ES-I3 (cell line): ENCODE measurements around the gene CCL3.
"Not testable (repeated sequence)": the region's sequence is repeated elsewhere in the genome, so short reads cannot be mapped to it uniquely, and the experiment has no call there.

ENCODE experiments used
- H3K36me3 ChIP-seq: 2 replicates; pipeline ENCODE4 v1.6.1; 2013; ENCODE audit warnings: mild to moderate bottlenecking, low read length, control low read depth, moderate library complexity; ENCODE audit not compliant: insufficient read depth
- H3K4me1 ChIP-seq: 2 replicates; pipeline ENCODE4 v1.6.1; 2013; ENCODE audit warnings: mild to moderate bottlenecking, control low read depth, low read length; ENCODE audit not compliant: insufficient read depth
- H3K9ac ChIP-seq: 2 replicates; pipeline ENCODE4 v1.6.1; 2013; ENCODE audit warnings: low read depth, mild to moderate bottlenecking, low read length, moderate library complexity
- H3K9me3 ChIP-seq: 2 replicates; pipeline ENCODE4 v1.6.1; 2013; ENCODE audit warnings: mild to moderate bottlenecking, low read length, moderate library complexity; ENCODE audit not compliant: control insufficient read depth, insufficient read depth

CCL3 gene

DNA sequence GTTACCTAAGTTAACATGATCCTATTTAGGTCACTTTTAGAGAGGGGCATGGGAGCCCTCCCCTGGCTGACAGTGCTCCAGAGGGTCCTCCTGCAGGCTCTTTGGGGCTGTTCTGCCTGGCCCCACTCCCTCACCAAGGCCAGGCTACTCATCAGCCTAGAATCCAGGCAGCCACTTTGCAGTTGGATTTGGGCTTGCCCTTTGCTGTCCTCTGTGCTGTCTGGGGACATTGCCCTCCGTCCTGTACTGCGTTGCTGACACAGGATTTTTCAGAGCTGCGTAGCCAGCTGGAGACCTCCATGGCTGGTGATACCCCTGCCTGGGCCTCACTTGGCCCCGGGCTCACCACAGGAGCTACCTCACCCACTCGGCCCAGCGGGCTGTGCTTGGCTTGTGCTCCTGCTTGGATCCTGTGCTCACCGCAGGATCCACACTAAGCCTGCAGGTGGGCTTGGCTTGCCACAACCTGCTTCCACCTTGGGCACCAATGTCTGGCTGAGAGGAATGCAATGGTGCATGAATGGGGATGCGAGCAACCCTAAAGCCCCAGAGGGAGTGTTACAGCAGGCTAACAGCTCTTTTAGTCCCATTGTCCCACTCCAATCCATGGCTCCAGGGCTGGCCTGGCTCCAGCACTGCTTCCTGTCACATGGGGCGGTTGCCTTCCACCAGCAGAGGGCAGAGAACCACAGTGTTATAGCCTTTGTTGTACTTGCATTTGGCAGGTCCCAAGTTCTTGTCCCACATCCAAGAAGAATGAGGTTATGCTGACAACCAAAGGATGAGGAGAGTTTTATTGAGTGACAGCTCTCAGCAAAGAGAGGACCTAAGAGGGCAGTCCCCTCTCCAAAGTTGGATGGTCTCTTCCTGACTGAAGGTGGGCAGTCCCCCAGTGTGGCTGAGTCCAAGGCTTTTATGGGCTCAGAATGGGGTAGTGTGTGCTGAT, 35.2 kb upstream of the CCL3 start:
- peaks cover 15% of the 10 kb centered on the region; the same call in 1 of the 2 replicates for H3K4me1 ChIP-seq
- H3K9ac ChIP-seq, result no peak overlapping the region
- H3K36me3 ChIP-seq, result no peaks in the 10 kb centered on the region
- peaks cover 8% of the 10 kb centered on the region for H3K9me3 ChIP-seq

DNA sequence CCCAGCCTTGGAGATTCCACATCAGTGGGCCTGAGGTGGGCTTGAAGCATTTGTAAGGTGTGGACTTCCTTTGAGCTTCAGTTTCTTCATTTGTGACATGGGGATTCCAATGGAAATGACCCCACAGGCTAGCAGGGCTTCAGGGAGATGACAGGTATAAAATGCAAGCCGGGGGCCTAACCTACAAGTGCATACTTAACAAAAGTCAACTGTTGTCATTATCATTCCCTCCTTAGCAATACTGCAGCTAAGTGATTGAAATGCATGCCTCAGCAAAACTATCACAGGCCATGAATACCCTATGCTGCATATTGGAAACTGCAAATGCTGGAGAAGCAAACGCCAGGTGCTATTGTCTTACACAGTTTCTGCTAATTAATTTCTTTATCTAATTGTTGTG, 33.5 kb upstream of the CCL3 start:
- Histone ChIP-seq H3K9me3 (peaks cover 8% of the 10 kb centered on the region), H3K4me1 (peaks cover 15% of the 10 kb centered on the region; the same call in 1 of the 2 replicates), H3K36me3 (no peaks in the 10 kb centered on the region), H3K9ac (no peak overlapping the region)

DNA sequence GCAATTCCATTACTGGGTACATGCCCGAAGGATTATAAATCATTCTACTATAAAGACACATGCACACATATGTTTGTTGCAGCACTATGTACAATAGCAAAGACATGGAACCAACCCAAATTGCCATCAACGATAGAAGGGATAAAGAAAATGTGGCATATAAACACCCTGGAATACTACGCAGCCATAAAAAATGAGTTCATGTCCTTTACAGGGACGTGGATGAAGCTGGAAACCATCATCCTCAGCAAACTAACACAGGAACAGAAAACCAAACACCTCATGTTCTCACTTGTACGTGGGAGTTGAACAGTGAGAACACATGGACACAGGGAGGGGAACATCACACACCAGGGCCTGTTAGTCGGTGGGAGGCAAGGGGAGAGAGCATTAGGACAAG, 31.2 kb upstream of the CCL3 start:
- not testable (repeated sequence) for H3K9me3 ChIP-seq, H3K36me3 ChIP-seq, H3K9ac ChIP-seq
- peaks cover 15% of the 10 kb centered on the region; the same call in 1 of the 2 replicates for H3K4me1 ChIP-seq

DNA sequence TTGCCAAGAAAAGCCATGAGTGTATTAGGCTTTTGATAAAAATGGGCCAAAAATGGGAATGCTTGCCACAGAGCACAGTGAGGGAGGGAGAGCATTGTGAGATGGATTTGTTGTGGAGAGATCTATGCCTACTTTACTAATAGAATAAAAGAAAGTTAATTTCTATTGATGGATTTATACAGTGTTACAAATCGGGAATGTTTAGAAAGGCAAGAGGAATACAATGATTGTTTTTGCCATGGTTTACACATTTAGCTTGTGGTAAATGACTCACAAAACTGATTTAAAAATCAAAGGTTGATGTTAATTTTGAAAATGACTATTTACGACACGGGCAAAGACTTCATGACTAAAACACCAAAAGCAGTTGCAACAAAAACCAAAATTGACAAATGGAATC, 30.3 kb upstream of the CCL3 start:
- no peaks in the 10 kb centered on the region for H3K36me3 ChIP-seq
- H3K4me1 ChIP-seq, result peaks cover 15% of the 10 kb centered on the region; the same call in 1 of the 2 replicates
- no peak overlapping the region for H3K9ac ChIP-seq
- H3K9me3 ChIP-seq, result no peaks in the 10 kb centered on the region

DNA sequence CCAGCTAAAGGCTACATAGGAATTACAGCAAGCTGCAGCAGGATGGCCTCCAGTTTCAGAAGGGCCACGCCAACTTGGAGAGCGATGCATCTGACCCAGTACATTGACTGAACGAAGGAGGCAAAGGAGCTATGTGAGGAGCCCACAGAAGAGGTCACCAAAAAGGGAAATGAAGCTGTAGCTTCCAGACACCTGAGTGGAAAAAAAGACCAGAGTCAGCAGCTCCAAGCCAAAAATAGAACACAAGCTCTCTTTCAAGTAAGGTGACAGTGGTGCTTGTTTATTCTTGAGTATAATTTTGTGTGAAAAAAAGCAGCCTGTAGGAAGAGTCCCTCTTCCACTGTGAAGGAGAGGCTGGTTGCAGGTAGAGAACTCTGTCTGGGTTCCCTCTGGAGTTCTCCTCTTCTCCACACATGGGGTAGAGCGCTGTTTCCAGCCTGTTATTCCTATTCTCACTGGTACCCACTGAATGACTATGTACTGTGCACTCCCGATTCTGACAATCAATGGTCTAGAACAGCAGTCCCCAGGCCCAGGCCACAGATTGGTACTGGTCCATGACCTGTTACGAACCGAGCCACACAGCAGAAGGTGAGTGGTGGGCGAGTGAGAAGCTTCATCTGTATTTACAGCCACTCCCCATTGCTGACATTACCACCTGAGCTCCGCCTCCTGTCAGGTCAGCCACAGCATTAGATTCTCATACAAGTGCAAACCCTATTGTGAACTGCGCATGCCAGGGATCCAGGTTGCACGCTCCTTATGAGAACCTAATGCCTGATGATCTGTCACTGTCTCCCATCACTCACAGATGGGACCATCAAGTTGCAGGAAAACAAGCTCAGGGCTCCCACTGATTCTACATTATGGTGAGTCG, 28.8 kb upstream of the CCL3 start:
- Histone ChIP-seq H3K36me3 (no peaks in the 10 kb centered on the region), H3K4me1 (peaks cover 8% of the 10 kb centered on the region; the same call in 1 of the 2 replicates), H3K9me3 (no peaks in the 10 kb centered on the region), H3K9ac (no peak overlapping the region)

DNA sequence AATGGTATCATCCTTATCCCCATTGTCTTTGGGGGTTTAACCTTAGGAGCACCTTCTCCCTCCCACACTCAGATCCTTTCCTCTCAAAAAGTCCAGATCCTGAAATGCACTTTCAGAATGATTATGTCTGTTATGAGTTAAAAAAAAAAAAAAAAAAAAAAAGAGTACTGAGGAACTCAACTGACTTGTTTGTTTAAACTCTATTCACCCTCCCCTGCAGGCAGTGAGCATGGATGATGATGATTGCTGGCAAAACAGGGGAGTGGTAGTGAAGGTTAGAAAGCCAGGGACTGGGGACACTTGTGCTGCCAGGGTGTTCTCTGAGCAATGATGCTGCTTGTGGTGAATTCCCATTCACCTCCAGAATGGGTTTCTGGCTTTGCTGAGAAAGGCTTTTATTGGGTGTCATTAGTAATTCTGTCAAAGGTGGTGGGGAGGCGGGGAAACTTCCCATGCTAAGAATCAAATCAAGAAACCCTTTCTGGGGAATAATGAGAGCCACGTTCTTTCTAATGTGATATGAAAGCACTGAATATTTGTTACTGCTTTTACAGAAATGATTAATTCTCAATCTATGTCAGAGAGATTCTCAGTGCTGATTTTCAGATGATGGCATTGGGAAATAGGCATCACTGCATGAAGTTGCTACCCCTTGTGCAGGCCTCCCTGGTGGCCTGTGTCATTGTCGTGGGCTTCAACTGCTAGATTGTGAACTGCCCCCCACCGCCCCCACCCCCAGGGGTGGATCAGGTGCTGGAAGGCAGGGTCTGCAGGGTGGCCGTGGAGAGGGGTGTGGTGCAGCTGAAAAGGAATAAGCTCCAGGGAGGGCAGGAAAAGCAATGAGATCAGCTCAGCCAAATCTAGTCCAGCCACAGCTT, 27.8 kb upstream of the CCL3 start:
- H3K9ac ChIP-seq, result no peak overlapping the region

DNA sequence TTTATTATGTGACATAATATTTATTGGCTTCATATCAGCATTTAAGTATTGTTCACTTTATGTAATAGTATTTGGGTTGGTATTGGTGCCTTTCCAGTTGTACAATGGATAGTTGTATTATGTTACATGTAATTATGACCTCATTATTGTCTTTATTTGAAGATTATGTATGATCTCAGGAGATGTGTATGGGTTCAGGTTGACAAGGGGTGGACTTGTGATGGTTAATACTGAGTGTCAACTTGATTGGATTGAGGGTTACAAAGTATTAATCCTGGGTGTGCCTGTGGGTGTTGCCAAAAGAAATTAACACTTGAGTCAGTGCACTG, 25.7 kb upstream of the CCL3 start:
- H3K9ac ChIP-seq, H3K4me1 ChIP-seq, H3K9me3 ChIP-seq, H3K36me3 ChIP-seq: not testable (repeated sequence)

More for the DNA sequence above, 27.8 kb upstream of the CCL3 start:
- peaks cover 1% of the 10 kb centered on the region; the same call in 1 of the 2 replicates for H3K4me1 ChIP-seq
- H3K36me3 ChIP-seq, result no peaks in the 10 kb centered on the region
- H3K9me3 ChIP-seq, result no peaks in the 10 kb centered on the region

DNA sequence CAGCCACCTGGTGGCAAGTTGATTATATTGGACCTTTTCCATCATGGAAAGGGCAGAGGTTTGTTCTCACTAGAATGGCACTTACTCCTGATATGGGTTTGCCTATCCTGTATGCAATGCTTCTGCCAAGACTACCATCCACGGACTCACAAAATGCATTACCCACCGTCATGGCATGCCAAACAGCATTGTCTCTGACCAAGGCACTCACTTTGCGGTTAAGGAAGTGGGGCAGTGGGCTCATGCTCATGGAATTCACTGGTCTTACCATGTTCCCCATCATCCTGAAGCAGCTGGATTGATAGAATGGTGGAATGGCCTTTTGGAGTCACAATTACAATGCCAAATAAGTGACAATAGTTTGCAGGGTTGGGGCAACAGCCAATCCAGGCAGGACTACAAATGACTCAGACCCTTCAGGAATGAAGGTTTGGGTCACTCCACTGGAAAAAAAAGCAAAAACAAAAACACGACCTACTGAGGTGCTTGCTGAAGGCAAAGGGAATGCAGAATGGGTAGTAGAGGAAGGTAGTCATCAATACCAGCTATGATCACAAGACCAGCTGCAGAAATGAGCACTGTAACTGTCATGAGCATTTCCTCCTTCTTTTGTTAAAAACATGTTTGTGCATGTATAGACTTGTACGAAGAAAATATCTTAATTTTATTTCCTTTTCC, 25.2 kb upstream of the CCL3 start:
- H3K9me3 ChIP-seq, H3K36me3 ChIP-seq, H3K9ac ChIP-seq, H3K4me1 ChIP-seq: not testable (repeated sequence)

DNA sequence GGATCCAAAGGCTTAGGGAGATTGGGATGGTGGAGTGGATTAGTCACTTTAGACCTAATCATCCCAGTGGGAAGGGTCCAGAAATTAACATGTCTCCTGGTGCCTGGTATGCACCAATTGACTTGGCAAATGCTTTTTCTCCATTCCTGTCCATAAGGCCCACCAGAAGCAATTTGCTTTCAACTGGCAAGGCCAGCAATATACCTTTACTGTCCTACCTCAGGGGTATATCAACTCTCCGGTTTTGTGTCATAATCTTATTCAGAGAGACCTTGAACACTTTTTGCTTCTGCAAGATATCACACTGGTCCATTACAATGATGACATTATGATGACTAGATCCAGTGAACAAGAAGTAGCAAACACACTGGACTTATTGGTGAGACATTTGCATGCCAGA, 23.2 kb upstream of the CCL3 start:
- H3K36me3 ChIP-seq, H3K9ac ChIP-seq, H3K4me1 ChIP-seq, H3K9me3 ChIP-seq: not testable (repeated sequence)

DNA sequence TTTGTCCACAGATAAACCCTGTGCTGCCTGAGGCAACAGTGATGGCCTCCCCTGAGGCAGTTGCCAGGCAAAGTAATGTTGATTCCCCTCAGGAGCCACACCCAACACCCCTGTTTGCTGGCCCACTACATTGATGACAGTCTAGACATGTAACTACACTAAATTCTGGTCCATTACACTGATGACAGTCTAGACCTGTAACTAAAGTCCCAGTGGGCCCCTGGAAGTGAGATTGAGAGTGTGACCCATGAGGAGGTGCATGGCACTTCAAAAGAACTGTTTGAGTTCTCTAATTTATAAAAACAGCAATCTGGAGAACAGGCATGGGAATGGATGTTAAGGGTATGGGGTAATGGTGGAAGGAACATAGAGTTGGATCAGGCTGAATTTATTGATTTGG, 22.6 kb upstream of the CCL3 start:
- H3K4me1 ChIP-seq, result no peaks in the 10 kb centered on the region
- no peaks in the 10 kb centered on the region for H3K36me3 ChIP-seq
- no peaks in the 10 kb centered on the region; the same call in 1 of the 2 replicates for H3K9me3 ChIP-seq
- H3K9ac ChIP-seq, result no peak overlapping the region

DNA sequence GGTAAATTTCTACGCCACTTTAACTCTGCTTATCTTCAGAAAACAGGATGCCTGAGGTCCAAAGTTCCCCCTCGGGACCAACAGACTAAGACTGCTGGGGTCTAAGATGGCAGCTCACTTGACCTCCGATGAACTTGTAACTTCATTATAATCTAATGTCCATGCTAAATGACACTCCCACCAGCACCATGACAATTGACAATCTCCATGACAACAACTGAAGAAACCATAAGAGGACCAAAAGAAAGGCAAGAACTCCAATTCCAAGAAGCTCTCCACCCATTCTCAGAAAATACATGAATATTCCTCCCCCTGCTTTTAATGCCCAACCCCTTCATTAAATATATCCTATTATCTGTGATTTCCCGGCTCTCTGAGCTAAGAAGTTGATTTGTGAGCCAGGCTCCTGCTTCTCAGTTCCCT, 21.1 kb upstream of the CCL3 start:
- Histone ChIP-seq H3K4me1 (no peaks in the 10 kb centered on the region), H3K9me3 (no peaks in the 10 kb centered on the region; the same call in 1 of the 2 replicates), H3K9ac (no peak overlapping the region), H3K36me3 (no peaks in the 10 kb centered on the region)

DNA sequence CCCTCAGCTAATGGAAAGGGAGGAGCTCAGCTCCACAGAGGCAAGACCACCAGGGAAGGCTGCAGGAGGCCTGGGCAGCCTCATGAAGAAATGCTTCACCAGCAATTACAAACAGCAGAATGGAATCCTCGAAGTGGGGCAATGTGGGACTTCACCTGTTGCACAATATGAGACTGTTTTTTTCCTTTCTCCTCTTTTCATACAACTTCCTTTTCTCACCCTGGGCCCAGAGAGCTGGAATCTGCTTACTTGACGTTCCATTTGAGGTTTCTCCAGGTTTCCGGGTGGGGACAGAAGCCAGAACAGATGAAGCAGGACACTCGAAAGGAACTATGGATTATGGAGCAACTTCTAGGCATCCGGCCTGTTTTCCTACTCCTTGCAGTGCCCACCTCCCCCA, 18.3 kb upstream of the CCL3 start:
- not testable (repeated sequence) for H3K36me3 ChIP-seq, H3K4me1 ChIP-seq, H3K9me3 ChIP-seq, H3K9ac ChIP-seq

DNA sequence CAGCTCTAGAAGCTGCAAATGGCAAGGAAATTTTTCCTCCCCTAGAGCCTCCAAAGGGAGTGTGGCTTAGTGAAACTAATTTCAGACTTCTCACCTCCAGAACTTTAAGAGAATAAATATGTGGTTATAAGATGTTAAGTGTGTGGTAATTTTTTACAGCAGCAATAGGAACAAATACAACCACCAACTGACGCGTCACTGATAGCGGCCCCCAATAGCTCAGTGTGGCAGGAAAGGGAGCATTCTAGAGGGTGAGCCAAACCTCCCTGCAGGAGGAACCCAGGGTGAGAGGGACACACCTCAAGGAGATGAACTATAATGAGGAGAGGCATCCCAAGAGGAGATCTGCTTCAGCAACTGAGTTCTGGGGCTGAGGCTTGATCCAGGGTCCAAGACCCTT, 17.7 kb upstream of the CCL3 start:
- H3K9ac ChIP-seq, result no peak overlapping the region
- H3K9me3 ChIP-seq, result no peaks in the 10 kb centered on the region; the same call in 1 of the 2 replicates
- H3K36me3 ChIP-seq, result no peaks in the 10 kb centered on the region
- H3K4me1 ChIP-seq, result no peaks in the 10 kb centered on the region

DNA sequence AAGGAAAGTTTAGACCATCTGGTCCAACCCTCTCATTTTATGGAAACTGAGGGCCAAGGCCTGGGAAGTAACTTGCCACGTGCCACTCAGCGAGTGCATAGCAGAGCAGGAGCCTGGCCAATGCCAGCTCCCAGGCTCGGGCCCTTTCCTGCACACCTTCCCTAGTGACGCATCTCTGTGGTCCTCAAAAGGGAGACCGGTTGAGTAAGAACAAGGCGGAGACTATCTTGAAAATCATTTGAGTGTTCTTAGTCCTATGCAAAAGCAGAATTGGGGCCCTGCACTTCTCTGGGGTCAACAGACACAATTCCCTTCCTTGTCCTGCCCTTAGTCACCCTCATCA, 16.5 kb upstream of the CCL3 start:
- Histone ChIP-seq H3K9ac (no peak overlapping the region), H3K9me3 (no peaks in the 10 kb centered on the region)

More for the DNA sequence above, 16.5 kb upstream of the CCL3 start:
- H3K36me3 ChIP-seq, result no peaks in the 10 kb centered on the region
- H3K4me1 ChIP-seq, result no peaks in the 10 kb centered on the region
